ENCODE data around the gene TMEM51.

DNA sequence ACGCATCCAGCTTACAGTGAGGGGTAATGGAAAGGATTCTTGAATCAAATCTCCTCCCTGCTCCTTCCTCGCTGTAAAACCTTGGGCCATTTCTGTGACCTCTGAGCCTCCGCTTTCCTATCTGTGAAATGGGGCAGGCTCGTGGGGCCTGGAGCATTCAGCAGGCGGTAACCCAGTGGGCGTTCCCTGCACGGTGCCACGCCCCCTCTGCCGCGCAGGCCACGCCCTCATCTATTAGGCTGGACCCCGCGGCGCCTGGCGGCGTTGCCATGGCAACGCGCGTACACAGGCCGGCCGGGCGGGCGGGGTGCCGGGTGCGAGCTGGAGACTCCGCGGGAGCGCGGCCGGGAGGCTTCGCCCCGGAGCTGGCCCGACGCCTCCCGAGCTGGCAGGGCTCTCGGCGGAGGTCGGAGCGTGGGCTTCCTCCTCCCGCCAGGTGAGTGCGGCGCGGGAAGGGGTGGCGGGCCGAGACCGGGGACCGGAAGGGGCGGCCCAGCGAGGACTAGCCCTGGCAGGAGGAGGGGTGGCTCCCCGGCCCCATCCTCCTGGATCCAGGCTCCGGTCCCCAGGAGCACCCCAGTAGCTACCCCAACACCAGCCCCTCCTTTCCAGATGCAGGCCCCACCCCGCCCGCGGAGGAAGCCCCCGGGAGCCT lies 93.5 kb downstream of the TMEM51 start, which contains the start of gene FHAD1:
- no peak for TF ChIP-seq CBFB (CRISPR knock-in tag; IDR thresholded peaks at IDR 0.05; ENCODE audit: low read depth)
- TF ChIP-seq, protein P1, sequence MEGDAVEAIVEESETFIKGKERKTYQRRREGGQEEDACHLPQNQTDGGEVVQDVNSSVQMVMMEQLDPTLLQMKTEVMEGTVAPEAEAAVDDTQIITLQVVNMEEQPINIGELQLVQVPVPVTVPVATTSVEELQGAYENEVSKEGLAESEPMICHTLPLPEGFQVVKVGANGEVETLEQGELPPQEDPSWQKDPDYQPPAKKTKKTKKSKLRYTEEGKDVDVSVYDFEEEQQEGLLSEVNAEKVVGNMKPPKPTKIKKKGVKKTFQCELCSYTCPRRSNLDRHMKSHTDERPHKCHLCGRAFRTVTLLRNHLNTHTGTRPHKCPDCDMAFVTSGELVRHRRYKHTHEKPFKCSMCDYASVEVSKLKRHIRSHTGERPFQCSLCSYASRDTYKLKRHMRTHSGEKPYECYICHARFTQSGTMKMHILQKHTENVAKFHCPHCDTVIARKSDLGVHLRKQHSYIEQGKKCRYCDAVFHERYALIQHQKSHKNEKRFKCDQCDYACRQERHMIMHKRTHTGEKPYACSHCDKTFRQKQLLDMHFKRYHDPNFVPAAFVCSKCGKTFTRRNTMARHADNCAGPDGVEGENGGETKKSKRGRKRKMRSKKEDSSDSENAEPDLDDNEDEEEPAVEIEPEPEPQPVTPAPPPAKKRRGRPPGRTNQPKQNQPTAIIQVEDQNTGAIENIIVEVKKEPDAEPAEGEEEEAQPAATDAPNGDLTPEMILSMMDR (IDR thresholded peaks at IDR 0.05): no peak
- TF ChIP-seq, protein P2, sequence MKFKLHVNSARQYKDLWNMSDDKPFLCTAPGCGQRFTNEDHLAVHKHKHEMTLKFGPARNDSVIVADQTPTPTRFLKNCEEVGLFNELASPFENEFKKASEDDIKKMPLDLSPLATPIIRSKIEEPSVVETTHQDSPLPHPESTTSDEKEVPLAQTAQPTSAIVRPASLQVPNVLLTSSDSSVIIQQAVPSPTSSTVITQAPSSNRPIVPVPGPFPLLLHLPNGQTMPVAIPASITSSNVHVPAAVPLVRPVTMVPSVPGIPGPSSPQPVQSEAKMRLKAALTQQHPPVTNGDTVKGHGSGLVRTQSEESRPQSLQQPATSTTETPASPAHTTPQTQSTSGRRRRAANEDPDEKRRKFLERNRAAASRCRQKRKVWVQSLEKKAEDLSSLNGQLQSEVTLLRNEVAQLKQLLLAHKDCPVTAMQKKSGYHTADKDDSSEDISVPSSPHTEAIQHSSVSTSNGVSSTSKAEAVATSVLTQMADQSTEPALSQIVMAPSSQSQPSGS (CRISPR knock-in tag; IDR thresholded peaks at IDR 0.05; ENCODE audit: borderline replicate concordance, low read depth): no peak
